H9 (cell line): Measurements from ENCODE around the gene CRELD2. TPM values are rescaled to one million over a fixed set of nuclear protein-coding genes. Genes with fewer than 3 reads are reported as not detected.

Source experiments
- DNase-seq: peaks from one replicate; pipeline ENCODE4 v3.0.0-alpha.2; 2017
- H2AFZ ChIP-seq: one replicate; pipeline ENCODE4 v1.6.1; 2013; ENCODE audit warnings: mild to moderate bottlenecking, low read length, control low read depth, moderate library complexity
- H2AK5ac ChIP-seq: 2 replicates; pipeline ENCODE4 v1.6.1; 2013; ENCODE audit warnings: low read length, control low read depth, mixed read lengths; ENCODE audit not compliant: insufficient read length
- H2BK120ac ChIP-seq: one replicate; pipeline ENCODE4 v1.6.1; 2013; ENCODE audit warnings: low read depth, mild to moderate bottlenecking, low read length, control low read depth, inconsistent platforms; ENCODE audit not compliant: poor library complexity, severe bottlenecking
- H2BK12ac ChIP-seq: 2 replicates; pipeline ENCODE4 v1.6.1; 2013; ENCODE audit warnings: low read length, control low read depth, mixed read lengths, low read depth; ENCODE audit not compliant: insufficient read length
- H2BK15ac ChIP-seq: 2 replicates; pipeline ENCODE4 v1.6.1; 2013; ENCODE audit warnings: low read depth, low read length, control low read depth
- H2BK20ac ChIP-seq: one replicate; pipeline ENCODE4 v1.6.1; 2013; ENCODE audit warnings: low read depth, mild to moderate bottlenecking, low read length, control low read depth, inconsistent platforms; ENCODE audit not compliant: poor library complexity, severe bottlenecking
- H2BK5ac ChIP-seq: 2 replicates; pipeline ENCODE4 v1.6.1; 2013; ENCODE audit warnings: low read length, control low read depth, mixed read lengths; ENCODE audit not compliant: insufficient read length
- H3K14ac ChIP-seq: 2 replicates; pipeline ENCODE4 v1.6.1; 2013; ENCODE audit warnings: low read length, control low read depth; ENCODE audit not compliant: insufficient read depth
- H3K18ac ChIP-seq: 2 replicates; pipeline ENCODE4 v1.6.1; 2013; ENCODE audit warnings: low read depth, mild to moderate bottlenecking, mixed read lengths, low read length, control low read depth; ENCODE audit not compliant: insufficient read length
- H3K23ac ChIP-seq: 2 replicates; pipeline ENCODE4 v1.6.1; 2013; ENCODE audit warnings: low read length, control low read depth, mixed read lengths, low read depth; ENCODE audit not compliant: insufficient read length
- H3K23me2 ChIP-seq: 2 replicates; pipeline ENCODE4 v1.6.1; 2013; ENCODE audit warnings: low read depth, mild to moderate bottlenecking, mixed read lengths, low read length, control low read depth; ENCODE audit not compliant: insufficient read length, poor library complexity, severe bottlenecking
- H3K27ac ChIP-seq: 2 replicates; pipeline ENCODE4 v1.5.1; 2013; ENCODE audit warnings: low read length, control low read depth, mixed read lengths, low read depth; ENCODE audit not compliant: insufficient read length
- H3K27me3 ChIP-seq: 2 replicates; pipeline ENCODE4 v1.6.1; 2013; ENCODE audit warnings: low read length, control low read depth, inconsistent platforms; ENCODE audit not compliant: insufficient read depth
- H3K4ac ChIP-seq: 2 replicates; pipeline ENCODE4 v1.6.1; 2013; ENCODE audit warnings: low read depth, mild to moderate bottlenecking, control low read depth, inconsistent platforms, low read length, moderate library complexity
- H3K4me1 ChIP-seq: 2 replicates; pipeline ENCODE4 v1.6.1; 2013; ENCODE audit warnings: low read length, control low read depth, inconsistent platforms; ENCODE audit not compliant: insufficient read depth
- H3K4me2 ChIP-seq: 2 replicates; pipeline ENCODE4 v1.6.1; 2013; ENCODE audit warnings: low read length, control low read depth, mixed read lengths; ENCODE audit not compliant: insufficient read length, insufficient read depth
- H3K56ac ChIP-seq: 2 replicates; pipeline ENCODE4 v1.6.1; 2013; ENCODE audit warnings: low read depth, mild to moderate bottlenecking, mixed read lengths, low read length, control low read depth; ENCODE audit not compliant: insufficient read length
- H3K79me1 ChIP-seq: 2 replicates; pipeline ENCODE4 v1.6.1; 2013; ENCODE audit warnings: low read depth, mild to moderate bottlenecking, moderate library complexity, low read length, control low read depth, inconsistent platforms; ENCODE audit not compliant: insufficient read depth, poor library complexity, severe bottlenecking
- H3K79me2 ChIP-seq: 2 replicates; pipeline ENCODE4 v1.6.1; 2013; ENCODE audit warnings: low read length, control low read depth, inconsistent platforms; ENCODE audit not compliant: insufficient read depth
- H3K9ac ChIP-seq: 2 replicates; pipeline ENCODE4 v1.6.1; 2013; ENCODE audit warnings: low read length, control low read depth, mixed read lengths; ENCODE audit not compliant: insufficient read length; ENCODE audit errors: extremely low read depth
- H3K9me3 ChIP-seq: one replicate; pipeline ENCODE4 v1.6.1; 2013; ENCODE audit warnings: low read depth, low read length, inconsistent platforms; ENCODE audit not compliant: control insufficient read depth
- H3T11ph ChIP-seq: one replicate; pipeline ENCODE4 v1.6.1; 2013; ENCODE audit warnings: mild to moderate bottlenecking, low read length, control low read depth, inconsistent platforms
- H4K20me1 ChIP-seq: one replicate; pipeline ENCODE4 v1.6.1; 2013; ENCODE audit not compliant: control insufficient read depth, insufficient read length, insufficient read depth
- H4K5ac ChIP-seq: 2 replicates; pipeline ENCODE4 v1.6.1; 2013; ENCODE audit warnings: low read depth, mild to moderate bottlenecking, mixed read lengths, low read length, control low read depth; ENCODE audit not compliant: insufficient read length
- H4K8ac ChIP-seq: replicated peaks from 2 replicates; pipeline ENCODE4 v1.6.1; 2013; ENCODE audit warnings: low read length, control low read depth, mixed read lengths, low read depth; ENCODE audit not compliant: insufficient read length
- H4K91ac ChIP-seq: 2 replicates; pipeline ENCODE4 v1.6.1; 2013; ENCODE audit warnings: low read depth, mild to moderate bottlenecking, moderate library complexity, mixed read lengths, low read length, control low read depth; ENCODE audit not compliant: insufficient read length
- H3K27ac Mint-ChIP-seq, 3 experiments: 2 replicates in 2 of 3; 3 replicates in 1 of 3; pipeline ENCODE4 v1.8.0; 2020 to 2021; ENCODE audit warnings: mixed read lengths in 3 of 3, mild to moderate bottlenecking in 1 of 3, moderate library complexity in 1 of 3
- H3K27me3 Mint-ChIP-seq: 2 replicates; pipeline ENCODE4 v1.8.0; 2021; ENCODE audit warnings: low read depth, mild to moderate bottlenecking, moderate library complexity, mixed read lengths
- H3K36me3 Mint-ChIP-seq, 3 experiments: 2 replicates in 2 of 3; 3 replicates in 1 of 3; pipeline ENCODE4 v1.8.0; 2020 to 2021; ENCODE audit warnings: low read depth in 3 of 3, mixed read lengths in 3 of 3; ENCODE audit not compliant: insufficient read depth in 1 of 3
- H3K4me1 Mint-ChIP-seq, 2 experiments: 2 replicates each; pipeline ENCODE4 v1.8.0; 2020; ENCODE audit warnings: mixed read lengths in 2 of 2
- H3K4me3 Mint-ChIP-seq, 2 experiments: 2 replicates in 1 of 2; 3 replicates in 1 of 2; pipeline ENCODE4 v1.8.0; 2020 to 2021; ENCODE audit warnings: mild to moderate bottlenecking in 2 of 2, mixed read lengths in 2 of 2, moderate library complexity in 1 of 2
- H3K9me3 Mint-ChIP-seq, 2 experiments: 2 replicates in 1 of 2; 3 replicates in 1 of 2; pipeline ENCODE4 v1.8.0; 2020; ENCODE audit warnings: mild to moderate bottlenecking in 2 of 2, mixed read lengths in 2 of 2, moderate library complexity in 1 of 2
- CTCF ChIP-seq: fragments of 200-600 bp; sonication (generic); conservative IDR thresholded peaks from 3 replicates; pipeline ENCODE4 v1.8.0; 2021; ENCODE audit warnings: antibody characterized with exemption, mild to moderate bottlenecking
- WGBS: extraction: QIAGEN DNeasy Blood & Tissue Kit; methylation state at CpG from one replicate; pipeline ENCODE4 v1.1.7; 2013; ENCODE audit warnings: missing lambda C conversion rate, low lambda C conversion rate, mixed read lengths; ENCODE audit not compliant: insufficient read length; ENCODE audit errors: extremely low coverage; 5-methylcytosine and 5-hydroxymethylcytosine counted together
- total RNA-seq: library from RNA; stranded (reverse); gene quantifications from 2 replicates; pipeline ENCODE4 v1.2.1, GENCODE V29; 2021

CRELD2 gene
- total RNA-seq, 1 experiment from 2014 or later: 34.7 TPM

- no peaks in the 10 kb centered on the region for H4K20me1 ChIP-seq
- H2AK5ac ChIP-seq: no peak overlapping the region
- no peak overlapping the region for H3T11ph ChIP-seq
- no peak overlapping the region for H3K18ac ChIP-seq
- H3K14ac ChIP-seq: no peak overlapping the region
- no peak overlapping the region for H3K4me2 ChIP-seq
- Mint-ChIP-seq H3K27ac (no peak overlapping the region; a peak in 1 of 7 replicates), H3K9me3 (no peaks in the 10 kb centered on the region), H3K4me1 (peaks cover 5 to 8% of the 10 kb centered on the region in 2 experiments; a peak in 3 of 4 replicates), H3K4me3 (peak overlapping the region in 1 of 2 experiments; percentile 64; a peak in 1 of 5 replicates), H3K36me3 (peaks cover 0 to 24% (median 11%) of the 10 kb centered on the region in 3 experiments; a peak in 6 of 7 replicates), H3K27me3 (peaks cover 2% of the 10 kb centered on the region; the same call in 1 of the 2 replicates)
- H3K9me3 ChIP-seq: no peaks in the 10 kb centered on the region
- no peak overlapping the region for H4K8ac ChIP-seq
- H4K5ac ChIP-seq: no peak overlapping the region
- H2BK15ac ChIP-seq: no peak overlapping the region
- DNase-seq: no peak
- no peak overlapping the region for H3K27ac ChIP-seq
- H2BK20ac ChIP-seq: no peak overlapping the region
- H3K9ac ChIP-seq: no peak overlapping the region
- no peak overlapping the region for H4K91ac ChIP-seq
- no peak overlapping the region for H2BK120ac ChIP-seq
- no peak overlapping the region for H2BK12ac ChIP-seq
- H3K23me2 ChIP-seq: peaks cover 9% of the 10 kb centered on the region
- WGBS: no CpG with 5 or more reads among the region's 18 CpGs
- no peaks in the 10 kb centered on the region; the same call in 1 of the 2 replicates for H3K79me2 ChIP-seq
- no peak overlapping the region for H3K23ac ChIP-seq
- H2AFZ ChIP-seq: no peak overlapping the region
- no peak for TF ChIP-seq CTCF
- H2BK5ac ChIP-seq: no peak overlapping the region
- H3K27me3 ChIP-seq: no peaks in the 10 kb centered on the region
- H3K4ac ChIP-seq: no peak overlapping the region
- H3K79me1 ChIP-seq: no peaks in the 10 kb centered on the region
- no peak overlapping the region for H3K56ac ChIP-seq
- H3K4me1 ChIP-seq: no peaks in the 10 kb centered on the region
Observed at GRCh38 chr22:49920859-49921258, 2.4 kb downstream of the CRELD2 start.
